Umbilical cord (tissue), 1 donor: ENCODE data around the gene LRPPRC. TPM values are rescaled to one million over a fixed set of nuclear protein-coding genes. Genes with fewer than 3 reads are reported as not detected.

Experiments
- total RNA-seq: library from RNA; depleted of rRNA; stranded (reverse); fragments of >200 nt; gene quantifications from one replicate; pipeline ENCODE4 v1.2.3, GENCODE V29; 2014; ENCODE audit warnings: low replicate concordance; ENCODE audit not compliant: insufficient read depth

The LRPPRC gene
- total RNA-seq, 1 donor from 2014 or later: 84.7 TPM

Other genes starting within 250 kb of the LRPPRC start
- 44.1 TPM for gene DYNC2LI1, start 221.9 kb downstream of the LRPPRC start, total RNA-seq
- 0.96 TPM for gene ABCG5, start 157.2 kb downstream of the LRPPRC start, total RNA-seq
- 0.96 TPM for gene ABCG8, start 157.0 kb downstream of the LRPPRC start, total RNA-seq
- 59.2 TPM for gene PPM1B, start 172.9 kb upstream of the LRPPRC start, total RNA-seq